Measurements from ENCODE around the gene TMTC2. TPM values are rescaled to one million over a fixed set of nuclear protein-coding genes. Genes with fewer than 3 reads are reported as not detected.

TMTC2 gene
- total RNA-seq, 1 donor from 2014 or later, result 25.5 TPM

DNA sequence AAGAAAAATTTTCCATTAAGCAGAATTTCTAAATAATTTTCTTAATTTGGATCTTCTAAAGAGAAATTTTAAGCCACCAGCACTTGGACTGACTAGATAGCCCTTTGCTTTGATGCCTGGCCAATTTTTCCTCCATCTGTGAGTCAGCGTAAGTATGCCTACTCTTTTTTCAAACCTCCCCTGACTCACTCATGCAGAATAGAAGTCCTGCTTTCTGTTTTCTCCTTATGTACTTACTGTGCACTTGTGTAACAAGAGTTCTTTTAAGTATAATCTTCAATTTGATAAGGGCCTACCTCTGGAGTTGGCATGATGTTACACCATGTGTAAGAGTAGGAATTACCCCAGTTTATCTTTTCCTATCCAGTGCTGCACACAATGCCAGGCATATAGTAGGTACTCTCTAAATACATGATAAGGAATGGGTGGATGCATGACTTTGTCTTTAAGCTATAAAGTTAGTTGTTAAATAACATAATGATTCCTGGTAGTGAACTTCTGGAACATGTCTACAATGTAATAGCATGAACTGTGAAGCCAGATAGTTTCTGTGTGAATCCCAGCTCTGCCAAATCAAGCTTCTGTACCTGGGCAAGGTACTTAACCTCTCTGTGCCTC is 329.6 kb downstream of the TMTC2 start:
- DNase-seq (ENCODE audit: low spot score), result no peak
- intact Hi-C loops (cut with DNase I), result no loop called here
- peak; percentile 78 for ATAC-seq

DNA sequence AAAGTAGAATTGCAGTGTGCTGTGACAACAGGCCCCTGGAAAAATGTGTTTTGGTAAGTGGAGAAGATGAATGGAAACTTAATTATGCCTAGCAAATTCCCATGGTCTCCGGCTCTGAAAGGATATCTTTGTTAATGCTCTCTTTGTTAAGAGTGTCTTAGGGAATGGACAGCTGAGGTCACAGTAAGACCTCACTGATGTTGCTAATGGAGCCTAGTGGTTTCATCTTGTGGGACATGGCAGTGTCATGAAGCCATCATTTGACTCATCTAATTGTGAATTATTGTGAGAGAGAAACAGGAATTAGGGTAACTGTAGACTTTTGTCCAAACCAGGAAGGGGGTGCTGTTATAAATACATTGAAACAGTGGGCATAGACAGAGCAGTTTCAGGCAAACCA is 330.3 kb downstream of the TMTC2 start:
- DNase-seq (ENCODE audit: low spot score) (no peak), ATAC-seq (peak; percentile 83)
- intact Hi-C loops (cut with DNase I), result no loop called here

DNA sequence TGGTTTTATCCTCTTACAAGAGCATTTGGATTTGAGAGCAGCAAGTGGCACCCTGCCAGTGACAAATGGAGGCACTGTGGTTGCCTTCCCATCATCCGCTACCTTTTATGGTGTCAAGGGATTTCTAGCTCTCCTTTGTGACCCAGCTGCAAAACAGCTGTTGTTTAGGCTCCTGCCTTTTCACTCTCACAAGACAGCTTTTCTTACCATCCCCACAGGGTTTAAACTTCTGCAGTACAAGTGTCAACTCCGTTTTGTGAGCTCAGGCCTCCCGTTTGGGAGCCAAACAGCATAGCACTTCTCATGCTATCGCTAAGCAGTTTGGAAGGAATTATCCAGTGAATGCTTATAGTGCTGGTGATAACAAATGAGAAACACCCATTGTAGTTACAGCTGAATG is 331.4 kb downstream of the TMTC2 start:
- no peak for DNase-seq (ENCODE audit: low spot score)
- peak; percentile 35 for ATAC-seq
- intact Hi-C loops (cut with DNase I), result no loop called here

DNA sequence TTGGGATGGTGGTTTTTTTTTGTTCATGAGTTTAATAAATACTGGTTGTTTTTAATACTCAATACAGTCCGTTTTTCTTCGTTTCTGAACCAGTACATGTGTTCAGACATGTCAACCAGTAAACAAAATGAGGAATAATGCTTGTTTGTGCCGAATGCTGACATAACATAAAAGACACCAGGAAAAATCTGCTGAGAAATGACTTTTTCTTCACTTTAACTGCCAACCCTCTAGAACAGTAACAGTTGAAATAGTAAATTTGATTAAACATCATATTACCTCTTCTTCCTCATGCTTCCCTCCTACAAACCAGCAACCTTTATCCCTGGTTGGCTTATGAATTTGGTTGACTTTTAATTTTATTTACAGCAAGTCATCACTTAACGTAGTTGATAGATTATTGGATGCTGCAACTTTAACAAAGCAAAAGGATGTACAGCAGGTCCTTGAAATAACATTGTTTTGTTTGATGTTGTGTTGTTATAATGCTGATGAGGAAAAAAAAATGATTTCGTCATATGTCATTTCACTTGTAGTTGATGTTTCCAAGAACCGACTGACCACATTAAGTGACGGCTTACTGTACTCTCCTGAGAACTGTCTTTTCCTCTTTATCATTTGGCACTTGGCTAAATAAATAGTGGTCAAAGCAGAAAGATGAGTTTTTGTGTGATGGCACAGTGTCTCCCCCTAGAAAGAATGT is 340.5 kb downstream of the TMTC2 start:
- ATAC-seq (no peak), DNase-seq (ENCODE audit: low spot score) (no peak)
- intact Hi-C loops (cut with DNase I), result no loop called here

DNA sequence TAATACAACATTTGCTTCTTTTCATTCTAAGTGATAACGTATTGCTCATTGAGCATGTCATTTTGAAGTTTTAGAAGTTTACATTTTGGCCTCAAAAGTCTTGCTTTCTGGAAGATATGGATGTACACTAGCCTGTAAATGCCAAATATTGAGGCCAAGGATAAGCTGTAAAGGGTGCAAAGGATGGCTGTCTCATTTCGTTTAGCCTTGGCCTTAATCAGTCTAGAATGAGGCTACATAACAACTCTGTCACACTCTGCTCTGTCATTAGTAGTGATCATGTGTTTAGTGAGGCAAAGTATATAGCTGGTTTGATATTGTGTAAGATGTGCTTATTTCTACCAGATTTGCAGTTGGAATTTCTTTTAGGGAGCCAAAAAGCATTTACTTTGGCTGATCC is 344.5 kb downstream of the TMTC2 start:
- DNase-seq (ENCODE audit: low spot score) (no peak), ATAC-seq (no peak)
- intact Hi-C loops (cut with DNase I), result no loop called here

DNA sequence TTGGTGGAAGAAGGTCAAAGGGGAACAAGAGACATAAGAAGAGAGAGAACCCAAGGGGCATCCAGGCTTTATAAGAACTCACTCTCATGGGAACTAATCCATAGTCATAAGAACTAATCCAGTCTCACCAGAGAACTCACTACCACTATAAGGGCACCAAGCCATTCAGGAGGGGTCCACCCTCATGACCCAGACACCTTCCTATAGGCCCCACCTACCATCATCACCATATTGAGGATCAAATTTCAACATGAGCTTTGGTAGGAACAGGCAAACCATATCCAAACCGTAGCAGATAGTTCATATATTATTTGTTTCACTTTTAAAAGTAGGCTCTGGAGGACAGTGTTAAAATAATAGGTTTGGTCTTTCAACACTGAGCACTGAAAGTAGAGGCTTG is 350.1 kb downstream of the TMTC2 start:
- intact Hi-C loops (cut with DNase I), result no loop called here
- ATAC-seq (no peak), DNase-seq (ENCODE audit: low spot score) (no peak)

DNA sequence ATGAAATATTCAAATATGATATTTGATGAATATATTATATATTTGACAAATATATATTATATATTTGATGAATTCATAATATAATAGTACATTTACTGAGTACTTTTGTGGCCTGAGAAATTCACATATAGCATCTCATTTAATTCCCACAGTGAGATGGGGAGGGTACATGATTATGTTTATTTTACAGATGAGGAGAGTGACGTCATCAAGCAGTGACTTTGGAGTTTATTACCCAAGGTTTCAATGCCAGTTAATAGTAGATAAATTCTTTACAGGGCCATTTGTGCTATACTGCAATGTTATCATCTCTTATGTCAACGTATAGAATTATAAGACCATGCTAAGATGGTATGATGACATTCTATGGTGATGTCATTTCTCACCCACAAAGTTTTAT is 352.7 kb downstream of the TMTC2 start:
- ATAC-seq, result no peak
- intact Hi-C loops (cut with DNase I), result no loop called here
- no peak for DNase-seq (ENCODE audit: low spot score)

DNA sequence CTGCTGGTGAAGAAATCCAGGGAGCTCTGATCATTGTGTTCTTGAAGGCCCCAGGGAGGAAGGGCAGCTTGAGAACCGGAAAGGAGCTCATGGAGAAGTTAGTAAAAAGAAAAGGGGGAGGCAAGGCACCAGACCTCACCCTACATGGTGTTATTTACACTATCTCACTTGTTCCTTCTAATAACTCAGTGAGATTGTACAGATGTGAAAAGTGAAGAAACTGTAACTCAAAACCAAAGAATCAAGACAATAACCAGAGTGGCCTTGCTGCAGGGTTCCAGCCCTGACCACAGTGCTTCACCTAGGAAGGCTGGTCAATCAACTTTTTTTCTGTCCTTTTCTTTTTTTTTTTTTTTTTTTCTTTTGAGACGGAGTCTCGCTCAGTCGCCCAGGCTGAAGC is 353.6 kb downstream of the TMTC2 start:
- no peak for DNase-seq (ENCODE audit: low spot score)
- intact Hi-C loops (cut with DNase I), result no loop called here
- ATAC-seq, result no peak

DNA sequence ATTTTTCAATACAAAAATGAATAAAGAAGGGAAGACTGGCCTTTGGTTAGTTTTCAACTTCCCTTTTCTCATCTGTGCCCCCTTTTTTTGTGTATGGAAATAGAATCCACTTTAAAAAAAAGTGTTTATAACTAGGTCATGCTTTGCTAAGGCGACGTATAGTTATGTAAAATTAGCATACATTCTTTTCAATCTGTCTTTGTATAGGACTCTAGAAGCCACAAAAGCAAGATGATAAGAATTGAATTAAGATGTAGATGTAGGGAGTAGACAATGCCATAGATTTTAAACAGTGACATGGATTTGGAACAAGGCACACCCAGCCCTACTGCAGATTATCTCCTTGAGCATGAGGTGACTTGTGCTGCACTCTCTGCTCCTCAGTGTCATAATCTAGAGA is 354.3 kb downstream of the TMTC2 start:
- ATAC-seq (no peak), DNase-seq (ENCODE audit: low spot score) (no peak)
- intact Hi-C loops (cut with DNase I), result no loop called here

DNA sequence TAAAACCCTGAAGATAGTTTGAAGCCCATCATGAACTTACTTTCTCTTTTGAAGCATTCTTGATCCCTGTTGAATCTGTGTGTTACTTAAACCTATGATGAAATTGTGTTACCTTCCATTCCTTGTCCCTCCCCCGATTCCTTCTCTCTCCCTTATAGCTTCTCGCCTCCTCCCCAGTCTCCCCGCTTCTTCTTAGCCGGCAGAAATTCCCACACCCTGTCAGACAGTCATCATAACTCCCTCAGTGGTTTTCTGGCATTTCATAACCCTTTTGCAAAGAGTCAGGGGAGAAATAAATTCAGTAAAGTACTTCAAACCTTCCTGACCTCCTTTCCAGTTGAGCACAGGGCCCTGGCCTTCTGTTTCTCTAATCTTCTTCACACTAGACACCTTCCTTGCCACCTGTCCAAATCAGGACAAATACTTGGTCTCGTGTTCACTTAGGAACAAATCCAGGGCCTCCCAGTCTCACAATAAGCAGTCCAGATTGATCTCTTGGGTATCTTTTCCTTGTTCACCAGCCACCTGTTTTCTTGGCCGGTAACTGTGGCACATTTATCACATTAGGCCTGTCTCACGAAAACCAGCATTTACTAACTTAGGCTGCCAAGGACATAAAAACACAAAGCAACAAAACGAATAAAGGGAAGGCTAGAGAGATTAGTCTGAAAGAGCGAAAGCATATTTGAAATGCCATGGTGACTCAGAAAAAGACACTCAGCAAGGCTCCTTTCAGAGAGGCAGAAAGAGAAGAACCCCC is 355.9 kb downstream of the TMTC2 start:
- intact Hi-C loops (cut with DNase I), result no loop called here
- no peak for DNase-seq (ENCODE audit: low spot score)
- ATAC-seq, result peak; percentile 32

DNA sequence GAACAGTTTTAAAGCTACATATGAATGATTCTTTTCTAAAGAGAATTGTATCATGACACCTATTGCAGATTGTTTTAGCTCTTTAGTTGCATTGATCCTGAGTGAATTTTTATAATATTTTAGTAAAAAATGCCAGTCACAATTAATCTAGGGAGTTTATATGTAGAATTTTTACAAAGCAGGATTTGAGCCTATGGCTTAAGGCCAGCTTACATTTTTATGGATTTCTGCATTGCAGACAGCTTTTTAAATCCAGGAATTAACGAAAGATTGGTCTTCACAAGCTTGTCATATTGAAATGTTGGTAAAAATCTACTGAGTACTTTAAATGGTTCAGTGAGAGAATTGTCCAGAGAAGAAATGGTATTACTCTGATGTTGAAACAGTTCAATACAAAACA is 358.0 kb downstream of the TMTC2 start:
- intact Hi-C loops (cut with DNase I), result no loop called here
- DNase-seq (ENCODE audit: low spot score), result no peak
- ATAC-seq, result no peak

DNA sequence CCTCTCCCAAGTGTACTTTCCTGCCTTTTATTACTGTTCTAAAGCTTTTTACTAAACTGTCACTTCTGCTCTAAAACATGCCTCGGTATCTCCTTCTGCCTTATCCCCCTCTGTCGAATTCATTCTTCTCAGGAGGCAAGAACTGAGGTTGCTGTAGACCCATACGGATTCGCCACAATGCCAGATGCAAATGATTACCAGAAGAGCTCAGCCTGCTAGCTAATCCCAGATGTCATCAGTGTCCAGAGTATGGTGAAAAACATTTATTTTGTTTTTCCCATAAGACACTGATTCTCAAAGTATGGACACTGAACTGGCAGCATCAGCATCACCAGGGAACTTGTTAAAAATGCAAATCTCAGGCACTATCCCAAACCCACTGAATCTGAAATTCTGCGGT is 359.3 kb downstream of the TMTC2 start:
- intact Hi-C loops (cut with DNase I), result no loop called here
- ATAC-seq (no peak), DNase-seq (ENCODE audit: low spot score) (no peak)

DNA sequence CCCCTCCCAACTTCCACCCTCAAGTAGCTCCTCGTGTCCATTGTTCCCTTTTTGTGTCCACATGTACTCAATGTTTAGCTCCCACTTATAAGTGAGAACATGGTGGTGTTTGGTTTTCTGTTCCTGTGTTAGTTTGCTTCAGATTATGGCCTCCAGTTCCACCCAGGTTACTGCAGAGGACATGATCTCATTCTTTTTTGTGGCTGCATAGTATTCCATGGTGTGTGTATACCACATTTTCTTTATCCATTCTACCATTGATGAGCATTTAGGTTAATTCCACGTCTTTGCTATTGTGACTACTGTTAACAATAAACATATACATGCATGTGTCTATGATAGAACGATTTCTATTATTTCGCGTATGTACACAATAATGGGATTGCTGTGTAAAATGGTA is 362.6 kb downstream of the TMTC2 start:
- no peak for ATAC-seq
- intact Hi-C loops (cut with DNase I), result no loop called here
- DNase-seq (ENCODE audit: low spot score), result no peak

DNA sequence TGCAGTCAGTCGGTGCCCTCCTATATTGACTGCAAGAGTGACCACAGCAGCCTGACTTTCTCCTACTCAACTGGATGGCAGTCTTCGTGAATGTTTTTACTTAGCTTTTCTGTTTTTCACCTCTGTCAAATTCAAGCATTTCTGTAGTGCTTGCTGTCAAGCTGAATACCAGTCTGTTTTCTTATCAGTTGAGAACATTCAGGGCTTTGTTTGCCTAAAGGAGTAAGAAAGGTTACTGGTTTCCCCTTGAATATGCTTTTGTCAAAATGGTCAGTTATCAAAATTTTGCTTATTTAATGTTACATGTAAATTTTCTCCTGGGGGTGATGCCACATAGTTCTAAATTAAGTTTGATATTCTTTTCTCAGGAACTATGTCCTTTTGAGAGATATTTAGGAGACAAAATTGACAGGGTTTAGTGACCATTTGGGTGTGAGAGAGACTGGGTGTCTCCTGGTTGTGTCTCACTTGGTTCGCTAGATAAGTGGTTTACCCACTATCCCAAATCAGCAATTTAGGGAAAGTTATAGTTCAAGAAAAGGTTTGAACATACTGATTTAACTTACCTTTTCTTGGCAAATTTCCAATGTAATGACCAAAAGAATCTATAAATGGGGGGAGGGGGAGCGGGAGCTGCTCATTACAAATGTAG is 366.3 kb downstream of the TMTC2 start:
- ATAC-seq, result no peak
- DNase-seq (ENCODE audit: low spot score), result no peak
- intact Hi-C loops (cut with DNase I), result no loop called here

DNA sequence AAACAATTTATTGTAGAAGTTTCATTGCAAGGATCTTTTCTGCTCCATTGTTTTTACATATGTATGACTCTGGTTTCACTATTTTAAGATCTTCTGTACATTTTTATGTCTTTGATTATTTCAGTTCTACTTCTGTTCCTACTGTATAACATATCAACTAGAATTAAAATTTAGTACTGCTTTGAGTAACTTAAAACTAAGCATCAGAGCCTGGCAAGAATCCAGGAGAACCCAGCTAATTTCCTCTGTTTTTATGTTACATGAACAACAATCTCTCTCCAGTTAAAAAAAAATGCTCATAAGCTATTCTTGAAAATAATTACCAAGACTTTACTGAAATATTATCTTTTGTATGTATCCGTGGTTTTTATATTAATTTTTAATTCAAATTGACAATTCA is 370.7 kb downstream of the TMTC2 start:
- intact Hi-C loops (cut with DNase I), result no loop called here
- ATAC-seq (no peak), DNase-seq (ENCODE audit: low spot score) (no peak)

DNA sequence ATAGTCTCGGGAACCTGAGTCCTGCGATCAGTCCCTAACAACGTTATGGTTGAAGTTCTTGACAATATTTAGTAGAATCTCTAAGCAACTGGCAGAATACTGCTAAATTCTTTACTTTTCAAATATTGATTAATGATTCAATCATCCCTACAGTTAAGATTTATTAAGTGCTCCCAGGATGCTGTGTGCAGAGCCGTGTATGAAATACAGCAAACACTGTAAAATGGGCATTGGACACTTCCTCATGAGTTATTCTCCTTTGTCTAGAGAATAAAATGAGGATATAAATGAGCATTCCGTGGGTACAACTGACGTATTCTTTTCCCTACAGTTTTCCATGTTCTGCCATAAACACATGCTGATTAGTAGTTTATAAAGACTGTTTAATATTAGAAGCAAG is 372.4 kb downstream of the TMTC2 start:
- no peak for ATAC-seq
- DNase-seq (ENCODE audit: low spot score), result no peak
- intact Hi-C loops (cut with DNase I), result no loop called here

DNA sequence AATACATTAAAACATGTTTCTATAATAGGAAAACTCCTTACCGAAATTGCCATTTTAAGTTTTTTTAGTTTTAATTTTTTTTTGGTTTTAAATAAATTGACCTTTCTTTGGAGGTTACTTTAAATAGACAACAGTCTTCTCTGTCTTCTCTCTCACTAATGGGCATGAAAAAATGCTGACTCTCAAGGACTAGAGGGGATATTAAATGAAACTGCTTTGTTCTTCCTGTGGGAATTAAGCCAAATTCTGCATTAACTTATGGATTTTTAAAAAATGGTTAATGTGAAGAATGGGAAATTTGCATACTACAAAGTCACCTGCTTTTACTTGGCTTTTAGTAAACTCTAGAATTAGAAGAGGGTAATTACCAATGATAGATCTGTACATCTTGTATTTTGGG is 378.9 kb downstream of the TMTC2 start:
- DNase-seq (ENCODE audit: low spot score) (no peak), ATAC-seq (no peak)
- intact Hi-C loops (cut with DNase I), result no loop called here

DNA sequence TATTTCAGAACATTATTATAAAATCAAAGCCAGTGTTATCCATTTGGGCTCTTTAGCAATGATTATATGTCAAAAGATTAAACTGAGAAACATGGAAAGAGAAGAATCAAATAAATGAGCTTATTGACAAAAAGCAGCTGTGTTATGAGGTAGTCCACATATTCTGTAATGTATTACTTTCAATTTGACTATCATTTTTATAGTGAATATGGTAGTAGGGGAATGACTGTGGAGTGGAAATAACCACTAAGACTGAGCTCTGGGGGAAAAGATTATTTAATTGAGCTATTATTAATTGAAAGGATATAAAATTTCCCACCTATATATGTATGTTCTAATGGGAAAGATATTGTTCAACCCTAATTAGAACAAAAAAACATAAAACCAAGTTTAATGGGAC is 381.3 kb downstream of the TMTC2 start:
- intact Hi-C loops (cut with DNase I), result no loop called here
- ATAC-seq, result no peak

DNA sequence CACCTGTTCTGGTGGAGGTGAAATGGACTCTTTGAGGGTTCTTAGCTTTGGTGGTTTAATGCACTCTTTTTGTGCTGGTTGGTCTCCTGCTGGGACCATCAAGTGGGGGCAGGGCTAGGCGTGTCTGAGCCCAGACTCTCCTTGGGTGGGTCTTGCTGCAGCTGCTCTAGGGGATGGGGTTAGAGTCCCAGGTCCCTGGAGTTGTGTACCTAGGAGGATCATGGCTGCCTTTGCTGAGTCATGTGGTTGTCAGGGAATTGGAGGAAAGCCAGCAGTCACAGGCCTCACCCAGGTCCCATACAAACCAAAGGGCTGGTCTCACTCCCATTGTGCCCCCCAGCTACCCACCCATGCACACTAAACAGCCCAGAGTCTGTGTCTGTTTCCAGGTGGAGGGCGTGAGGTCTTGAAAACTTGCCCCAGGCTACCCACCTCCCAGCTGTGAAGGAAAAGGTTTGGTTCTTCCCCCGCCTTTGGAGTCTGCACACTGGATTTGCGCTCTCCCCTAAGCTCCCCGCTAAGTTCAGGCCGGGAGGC is 387.7 kb downstream of the TMTC2 start:
- no peak for DNase-seq (ENCODE audit: low spot score)
- no peak for ATAC-seq
- intact Hi-C loops (cut with DNase I), result no loop called here

More for the DNA sequence above, 381.3 kb downstream of the TMTC2 start:
- no peak for DNase-seq (ENCODE audit: low spot score)

DNA sequence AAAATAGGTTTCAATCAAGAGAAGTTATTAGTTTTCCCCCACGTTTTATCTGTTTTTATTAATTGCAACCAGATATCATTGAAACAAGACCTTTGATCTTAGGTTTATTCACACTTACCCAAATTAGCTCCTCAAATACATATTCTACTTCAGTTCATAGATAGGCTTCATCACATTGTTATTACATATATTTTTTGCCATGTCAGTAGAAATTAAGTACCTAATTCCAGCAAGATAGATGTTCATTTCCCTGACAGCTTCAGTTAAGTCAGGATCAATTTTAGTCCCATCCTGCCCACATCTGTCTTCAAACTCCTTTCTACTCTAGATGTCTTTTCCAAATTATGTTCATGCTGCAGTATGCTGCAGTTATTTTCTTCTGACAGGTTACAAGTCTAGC is 388.8 kb downstream of the TMTC2 start:
- intact Hi-C loops (cut with DNase I), result no loop called here
- no peak for ATAC-seq
- DNase-seq (ENCODE audit: low spot score), result no peak

Data from sciatic nerve (tissue), 2 donors.